ENCODE measurements around the gene UCP1.

Gene UCP1

GRCh38 chr4:140523857-140524742 lies 44.7 kb downstream of the UCP1 start, which contains the start of gene ELMOD2 (continued):
- TF ChIP-seq PRDM2 (tag by site-specific recombination; IDR thresholded peaks at IDR 0.05; ENCODE audit: borderline replicate concordance) (no peak), ZNF394 (tag by site-specific recombination; IDR thresholded peaks at IDR 0.05; ENCODE audit: borderline replicate concordance) (no peak), ZNF23 (tag by site-specific recombination; IDR thresholded peaks at IDR 0.05; ENCODE audit: borderline replicate concordance) (no peak), ZNF423 (tag by site-specific recombination; IDR thresholded peaks at IDR 0.05) (peak; percentile 63; the same call in 1 of the 2 replicates), ZNF791 (tag by site-specific recombination; IDR thresholded peaks at IDR 0.05) (no peak), ZNF518A (tag by site-specific recombination; conservative IDR thresholded peaks at IDR 0.05; ENCODE audit: low read depth) (peak; percentile 63), ZNF596 (tag by site-specific recombination; IDR thresholded peaks at IDR 0.05) (0 out of 2 replicates have a peak, but pooled peaks have one; percentile 11), GLIS1 (tag by site-specific recombination; IDR thresholded peaks at IDR 0.05) (no peak; the same call in 1 of the 2 replicates), ZNF175 (tag by site-specific recombination; IDR thresholded peaks at IDR 0.05) (no peak), KLF8 (tag by site-specific recombination; IDR thresholded peaks at IDR 0.05) (peak; percentile 93), PBX3 (CRISPR knock-in tag; IDR thresholded peaks at IDR 0.05) (no peak), ZNF658 (tag by site-specific recombination; IDR thresholded peaks at IDR 0.05) (no peak), ZNF768 (tag by site-specific recombination; IDR thresholded peaks at IDR 0.05) (no peak), KLF10 (tag by site-specific recombination; IDR thresholded peaks at IDR 0.05) (0 out of 2 replicates have a peak, but pooled peaks have one; percentile 14), BCL11B (tag by site-specific recombination; IDR thresholded peaks at IDR 0.05; ENCODE audit: low read depth) (no peak), ZNF792 (tag by site-specific recombination; IDR thresholded peaks at IDR 0.05) (0 out of 2 replicates have a peak, but pooled peaks have one; percentile 25), ZNF660 (tag by site-specific recombination; IDR thresholded peaks at IDR 0.05) (0 out of 2 replicates have a peak, but pooled peaks have one; percentile 29), ZNF112 (tag by site-specific recombination; IDR thresholded peaks at IDR 0.05) (no peak), ZNF624 (tag by site-specific recombination; IDR thresholded peaks at IDR 0.05) (no peak), KLF17 (tag by site-specific recombination; IDR thresholded peaks at IDR 0.05) (no peak), ZBTB49 (tag by site-specific recombination; IDR thresholded peaks at IDR 0.05; ENCODE audit: low read depth) (no peak), ZNF48 (tag by site-specific recombination; IDR thresholded peaks at IDR 0.05) (no peak), ZNF341 (tag by site-specific recombination; IDR thresholded peaks at IDR 0.05; ENCODE audit: low read depth) (0 out of 2 replicates have a peak, but pooled peaks have one; percentile 21)
